HEK293 (cell line): ENCODE data around the gene CARD6.

ENCODE experiments used
- HOXC10 ChIP-seq: sonication (generic); formaldehyde crosslinking; IDR thresholded peaks from 2 replicates; pipeline ENCODE4 v1.8.1; 2023; ENCODE audit warnings: mild to moderate bottlenecking, missing genetic modification reagents
- KLF1 ChIP-seq: fragments of 450-650 bp; formaldehyde crosslinking; IDR thresholded peaks from 2 replicates; pipeline ENCODE4 v1.5.1; 2016; ENCODE audit warnings: missing biosample characterization, missing genetic modification characterization
- KLF17 ChIP-seq: fragments of 450-650 bp; formaldehyde crosslinking; IDR thresholded peaks from 2 replicates; pipeline ENCODE4 v1.5.1; 2016; ENCODE audit warnings: missing biosample characterization, missing genetic modification characterization
- PRDM6 ChIP-seq: fragments of 450-650 bp; formaldehyde crosslinking; IDR thresholded peaks from 2 replicates; pipeline ENCODE4 v1.5.1; 2017; ENCODE audit warnings: missing biosample characterization, missing genetic modification characterization
- TCF7L2 ChIP-seq: IDR thresholded peaks from 2 replicates; pipeline ENCODE4 v1.6.1; 2011; ENCODE audit warnings: low read depth, mild to moderate bottlenecking, inconsistent platforms, low read length, moderate library complexity, borderline replicate concordance
- TSHZ1 ChIP-seq: fragments of 450-650 bp; formaldehyde crosslinking; IDR thresholded peaks from 2 replicates; pipeline ENCODE4 v1.5.1; 2016; ENCODE audit warnings: missing biosample characterization, missing genetic modification characterization, borderline replicate concordance
- WT1 ChIP-seq: fragments of 450-650 bp; formaldehyde crosslinking; IDR thresholded peaks from 2 replicates; pipeline ENCODE4 v1.5.1; 2016; ENCODE audit warnings: missing biosample characterization, missing genetic modification characterization
- ZBTB1 ChIP-seq: fragments of 450-650 bp; formaldehyde crosslinking; IDR thresholded peaks from 2 replicates; pipeline ENCODE4 v1.5.1; 2016; ENCODE audit warnings: missing biosample characterization, missing genetic modification characterization
- ZBTB20 ChIP-seq: fragments of 450-650 bp; formaldehyde crosslinking; IDR thresholded peaks from 2 replicates; pipeline ENCODE4 v1.5.1; 2016; ENCODE audit warnings: missing biosample characterization, missing genetic modification characterization
- ZBTB26 ChIP-seq: fragments of 450-650 bp; formaldehyde crosslinking; optimal IDR thresholded peaks from 2 replicates; pipeline ENCODE3; 2016; ENCODE audit warnings: missing biosample characterization, mild to moderate bottlenecking, missing genetic modification characterization
- ZFP69B ChIP-seq: fragments of 450-650 bp; formaldehyde crosslinking; IDR thresholded peaks from 2 replicates; pipeline ENCODE4 v1.5.1; 2016; ENCODE audit warnings: missing biosample characterization, missing genetic modification characterization
- ZNF140 ChIP-seq: fragments of 450-650 bp; formaldehyde crosslinking; IDR thresholded peaks from 2 replicates; pipeline ENCODE4 v1.5.1; 2016; ENCODE audit warnings: missing biosample characterization, missing genetic modification characterization
- ZNF155 ChIP-seq: fragments of 450-650 bp; formaldehyde crosslinking; IDR thresholded peaks from 2 replicates; pipeline ENCODE4 v1.5.1; 2016; ENCODE audit warnings: missing biosample characterization, missing genetic modification characterization
- ZNF2 ChIP-seq: fragments of 450-650 bp; formaldehyde crosslinking; IDR thresholded peaks from 2 replicates; pipeline ENCODE4 v1.5.1; 2016; ENCODE audit warnings: missing biosample characterization, missing genetic modification characterization
- ZNF211 ChIP-seq: fragments of 450-650 bp; formaldehyde crosslinking; IDR thresholded peaks from 2 replicates; pipeline ENCODE4 v1.5.1; 2016; ENCODE audit warnings: low read depth, missing biosample characterization, missing genetic modification characterization
- ZNF23 ChIP-seq: fragments of 450-650 bp; formaldehyde crosslinking; IDR thresholded peaks from 2 replicates; pipeline ENCODE4 v1.5.1; 2016; ENCODE audit warnings: missing biosample characterization, missing genetic modification characterization, borderline replicate concordance
- ZNF350 ChIP-seq: fragments of 450-650 bp; formaldehyde crosslinking; IDR thresholded peaks from 2 replicates; pipeline ENCODE4 v1.5.0; 2017; ENCODE audit warnings: missing biosample characterization, mild to moderate bottlenecking, missing genetic modification characterization
- ZNF37A ChIP-seq: fragments of 450-650 bp; IDR thresholded peaks from 2 replicates; pipeline ENCODE4 v1.5.1; 2018; ENCODE audit warnings: missing biosample characterization, missing genetic modification characterization
- ZNF404 ChIP-seq: fragments of 450-650 bp; formaldehyde crosslinking; IDR thresholded peaks from 2 replicates; pipeline ENCODE4 v1.5.1; 2017; ENCODE audit warnings: missing biosample characterization, missing genetic modification characterization
- ZNF621 ChIP-seq: fragments of 450-650 bp; formaldehyde crosslinking; IDR thresholded peaks from 2 replicates; pipeline ENCODE4 v1.5.1; 2017; ENCODE audit warnings: missing biosample characterization, missing genetic modification characterization
- ZNF664 ChIP-seq: fragments of 450-650 bp; formaldehyde crosslinking; IDR thresholded peaks from 2 replicates; pipeline ENCODE4 v1.5.1; 2016; ENCODE audit warnings: missing biosample characterization, missing genetic modification characterization
- ZNF747 ChIP-seq: fragments of 450-650 bp; formaldehyde crosslinking; IDR thresholded peaks from 2 replicates; pipeline ENCODE4 v1.5.1; 2016; ENCODE audit warnings: missing biosample characterization, missing genetic modification characterization
- ZNF76 ChIP-seq: fragments of 450-650 bp; formaldehyde crosslinking; IDR thresholded peaks from 2 replicates; pipeline ENCODE4; 2016; ENCODE audit warnings: low read depth, missing biosample characterization, missing genetic modification characterization, borderline replicate concordance
- ZSCAN23 ChIP-seq: fragments of 450-650 bp; formaldehyde crosslinking; IDR thresholded peaks from 2 replicates; pipeline ENCODE4 v1.5.1; 2016; ENCODE audit warnings: missing biosample characterization, missing genetic modification characterization
- ZSCAN30 ChIP-seq: fragments of 450-650 bp; IDR thresholded peaks from 2 replicates; pipeline ENCODE4 v1.5.1; 2018; ENCODE audit warnings: missing biosample characterization, mild to moderate bottlenecking, missing genetic modification characterization, moderate library complexity
- ZXDB ChIP-seq: fragments of 450-650 bp; formaldehyde crosslinking; IDR thresholded peaks from 2 replicates; pipeline ENCODE4 v1.5.1; 2016; ENCODE audit warnings: missing biosample characterization, missing genetic modification characterization
- TF ChIP-seq, protein P1 (sequence below): IDR thresholded peaks from 2 replicates; pipeline ENCODE4 v1.6.1; 2011; ENCODE audit warnings: mild to moderate bottlenecking, low read depth, low read length, borderline replicate concordance
- TF ChIP-seq, protein P2 (sequence below): fragments of 450-650 bp; formaldehyde crosslinking; IDR thresholded peaks from 2 replicates; pipeline ENCODE4 v1.5.1; 2017; ENCODE audit warnings: missing biosample characterization, missing genetic modification characterization
- TF ChIP-seq, protein P3 (sequence below): fragments of 450-650 bp; IDR thresholded peaks from 2 replicates; pipeline ENCODE4 v1.5.1; 2018; ENCODE audit warnings: missing biosample characterization, missing genetic modification characterization

The CARD6 gene

DNA sequence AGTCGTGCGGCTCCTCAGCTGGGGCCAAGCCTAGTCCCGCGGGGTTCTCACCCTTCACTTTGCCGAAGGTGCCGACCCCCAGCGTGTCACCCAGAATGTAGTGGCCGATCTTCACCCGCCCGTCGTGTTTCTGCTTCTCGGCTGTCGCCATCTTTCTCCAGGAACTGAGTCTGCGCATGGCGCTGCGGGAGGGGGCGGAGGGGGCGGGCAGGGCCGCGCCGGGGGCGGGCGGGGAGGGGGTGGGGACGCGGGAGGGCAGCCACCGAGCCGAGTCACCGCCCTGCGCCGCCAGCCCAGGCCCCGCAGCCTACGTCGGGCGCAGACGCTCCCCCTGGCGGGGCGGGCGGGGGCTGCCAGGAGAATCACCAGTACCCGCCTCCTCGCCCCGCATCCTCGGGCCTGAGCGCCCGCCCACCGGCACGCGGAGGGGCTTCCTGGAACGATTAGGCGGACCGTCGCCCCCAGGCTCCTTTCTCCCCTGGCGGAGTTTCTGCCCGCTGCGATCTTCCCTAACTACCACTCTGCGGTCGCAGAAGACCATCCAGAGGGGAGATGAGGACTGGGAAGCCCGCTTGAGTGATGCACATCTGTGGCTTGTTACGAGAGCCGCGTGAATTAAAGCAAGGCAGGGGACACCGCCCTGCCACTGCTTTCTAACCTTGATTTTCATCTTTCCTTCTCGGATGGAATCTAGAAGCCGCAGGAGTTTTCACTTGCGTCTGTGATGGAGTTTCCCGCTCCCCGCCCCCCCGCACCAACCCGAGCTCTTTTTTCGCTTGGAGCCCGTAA is 43.0 kb upstream of the CARD6 start, which contains the start of gene PRKAA1 (continued):
- no peak; the same call in 1 of the 2 replicates for TF ChIP-seq TSHZ1 (tag by site-specific recombination)
- TF ChIP-seq, protein P1, sequence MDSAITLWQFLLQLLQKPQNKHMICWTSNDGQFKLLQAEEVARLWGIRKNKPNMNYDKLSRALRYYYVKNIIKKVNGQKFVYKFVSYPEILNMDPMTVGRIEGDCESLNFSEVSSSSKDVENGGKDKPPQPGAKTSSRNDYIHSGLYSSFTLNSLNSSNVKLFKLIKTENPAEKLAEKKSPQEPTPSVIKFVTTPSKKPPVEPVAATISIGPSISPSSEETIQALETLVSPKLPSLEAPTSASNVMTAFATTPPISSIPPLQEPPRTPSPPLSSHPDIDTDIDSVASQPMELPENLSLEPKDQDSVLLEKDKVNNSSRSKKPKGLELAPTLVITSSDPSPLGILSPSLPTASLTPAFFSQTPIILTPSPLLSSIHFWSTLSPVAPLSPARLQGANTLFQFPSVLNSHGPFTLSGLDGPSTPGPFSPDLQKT: no peak
- TF ChIP-seq ZNF140 (tag by site-specific recombination): no peak
- no peak for TF ChIP-seq ZNF621
- no peak for TF ChIP-seq ZNF23 (tag by site-specific recombination)
- TF ChIP-seq TCF7L2: no peak
- no peak for TF ChIP-seq ZNF37A (tag by site-specific recombination)
- TF ChIP-seq ZSCAN23 (tag by site-specific recombination): no peak
- TF ChIP-seq ZNF664 (tag by site-specific recombination): no peak
- TF ChIP-seq ZSCAN30 (tag by site-specific recombination): peak; percentile 85
- TF ChIP-seq, protein P2, sequence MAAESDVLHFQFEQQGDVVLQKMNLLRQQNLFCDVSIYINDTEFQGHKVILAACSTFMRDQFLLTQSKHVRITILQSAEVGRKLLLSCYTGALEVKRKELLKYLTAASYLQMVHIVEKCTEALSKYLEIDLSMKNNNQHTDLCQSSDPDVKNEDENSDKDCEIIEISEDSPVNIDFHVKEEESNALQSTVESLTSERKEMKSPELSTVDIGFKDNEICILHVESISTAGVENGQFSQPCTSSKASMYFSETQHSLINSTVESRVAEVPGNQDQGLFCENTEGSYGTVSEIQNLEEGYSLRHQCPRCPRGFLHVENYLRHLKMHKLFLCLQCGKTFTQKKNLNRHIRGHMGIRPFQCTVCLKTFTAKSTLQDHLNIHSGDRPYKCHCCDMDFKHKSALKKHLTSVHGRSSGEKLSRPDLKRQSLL (tag by site-specific recombination): no peak
- no peak for TF ChIP-seq ZNF211 (tag by site-specific recombination)
- no peak for TF ChIP-seq HOXC10 (CRISPR knock-in tag)
- peak; percentile 45 for TF ChIP-seq KLF1 (tag by site-specific recombination)
- TF ChIP-seq ZBTB1 (tag by site-specific recombination): peak; percentile 97
- peak; percentile 76 for TF ChIP-seq ZNF2
- no peak for TF ChIP-seq ZNF350
- TF ChIP-seq ZNF155 (tag by site-specific recombination): no peak
- no peak for TF ChIP-seq ZNF747 (tag by site-specific recombination)
- TF ChIP-seq ZBTB20: no peak; the same call in 1 of the 2 replicates
- no peak for TF ChIP-seq PRDM6 (tag by site-specific recombination)
- TF ChIP-seq ZFP69B (tag by site-specific recombination): peak; percentile 11; the same call in 1 of the 2 replicates
- TF ChIP-seq ZNF76 (tag by site-specific recombination): peak; percentile 32; the same call in 1 of the 2 replicates
- peak; percentile 88 for TF ChIP-seq ZXDB (tag by site-specific recombination)
- peak; percentile 81 for TF ChIP-seq ZBTB26 (tag by site-specific recombination)
- TF ChIP-seq ZNF404: no peak
- TF ChIP-seq, protein P3, sequence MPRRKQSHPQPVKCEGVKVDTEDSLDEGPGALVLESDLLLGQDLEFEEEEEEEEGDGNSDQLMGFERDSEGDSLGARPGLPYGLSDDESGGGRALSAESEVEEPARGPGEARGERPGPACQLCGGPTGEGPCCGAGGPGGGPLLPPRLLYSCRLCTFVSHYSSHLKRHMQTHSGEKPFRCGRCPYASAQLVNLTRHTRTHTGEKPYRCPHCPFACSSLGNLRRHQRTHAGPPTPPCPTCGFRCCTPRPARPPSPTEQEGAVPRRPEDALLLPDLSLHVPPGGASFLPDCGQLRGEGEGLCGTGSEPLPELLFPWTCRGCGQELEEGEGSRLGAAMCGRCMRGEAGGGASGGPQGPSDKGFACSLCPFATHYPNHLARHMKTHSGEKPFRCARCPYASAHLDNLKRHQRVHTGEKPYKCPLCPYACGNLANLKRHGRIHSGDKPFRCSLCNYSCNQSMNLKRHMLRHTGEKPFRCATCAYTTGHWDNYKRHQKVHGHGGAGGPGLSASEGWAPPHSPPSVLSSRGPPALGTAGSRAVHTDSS (tag by site-specific recombination): peak; percentile 70
- TF ChIP-seq WT1 (tag by site-specific recombination): no peak; the same call in 1 of the 2 replicates
- TF ChIP-seq KLF17 (tag by site-specific recombination): 0 out of 2 replicates have a peak, but pooled peaks have one; percentile 22
